Left ventricle myocardium inferior (tissue), 1 donor: ENCODE measurements around the gene SNRNP48. TPM values are rescaled to one million over a fixed set of nuclear protein-coding genes. Genes with fewer than 3 reads are reported as not detected.

Source experiments
- DNase-seq: peaks from one replicate; pipeline ENCODE4 v3.0.0-alpha.2; 2020
- H3K27ac ChIP-seq: fragments of 200-600 bp; replicated peaks from 2 replicates; pipeline ENCODE4 v1.8.0; 2021
- H3K27me3 ChIP-seq: fragments of 200-600 bp; 2 replicates; pipeline ENCODE4 v1.8.0; 2021; ENCODE audit warnings: low read depth
- H3K36me3 ChIP-seq: fragments of 200-600 bp; 2 replicates; pipeline ENCODE4 v1.8.0; 2021
- H3K4me1 ChIP-seq: fragments of 200-600 bp; 2 replicates; pipeline ENCODE4 v1.8.0; 2021
- H3K4me3 ChIP-seq: fragments of 200-600 bp; 2 replicates; pipeline ENCODE4 v1.8.0; 2021; ENCODE audit warnings: mild to moderate bottlenecking, moderate library complexity
- H3K9me3 ChIP-seq: fragments of 200-600 bp; replicated peaks from 2 replicates; pipeline ENCODE4 v1.8.0; 2021
- CTCF ChIP-seq: fragments of 200-600 bp; IDR thresholded peaks from 2 replicates; pipeline ENCODE4 v1.8.0; 2021; ENCODE audit warnings: antibody characterized with exemption, mild to moderate bottlenecking, borderline replicate concordance
- intact Hi-C: fragments of 100-400 bp; cut with micrococcal nuclease; formaldehyde crosslinking; loops from one replicate; pipeline ENCODE4 v1.11.0; 2022
- total RNA-seq: library from RNA; stranded (reverse); fragmentation: NEBNext Ultra II Directional; extraction: Animal tissue kit (Norgen Biotek cat#: 25700); gene quantifications from one replicate; pipeline ENCODE4 v1.2.1, GENCODE V29; 2021
- donor health status: DM: no; HTN: yes; CAD: no; lungs with severe emphysema.

The SNRNP48 gene
- total RNA-seq, 1 donor from 2014 or later, result 13.8 TPM

GRCh38 chr6:7629321-7629720, 39.3 kb downstream of the SNRNP48 start:
- H3K36me3 ChIP-seq, result no peaks in the 10 kb centered on the region
- H3K4me1 ChIP-seq, result no peaks in the 10 kb centered on the region
- intact Hi-C loops, result no loop called here
- no peak overlapping the region for H3K4me3 ChIP-seq
- TF ChIP-seq CTCF, result no peak
- peaks cover 9% of the 10 kb centered on the region for H3K27me3 ChIP-seq
- H3K9me3 ChIP-seq, result no peaks in the 10 kb centered on the region
- no peak overlapping the region for H3K27ac ChIP-seq
- DNase-seq, result no peak

GRCh38 chr6:7630792-7631191, 40.8 kb downstream of the SNRNP48 start:
- no peak for TF ChIP-seq CTCF
- Histone ChIP-seq H3K27ac (no peak overlapping the region), H3K36me3 (no peaks in the 10 kb centered on the region), H3K4me3 (no peak overlapping the region), H3K4me1 (no peaks in the 10 kb centered on the region), H3K27me3 (peaks cover 14% of the 10 kb centered on the region), H3K9me3 (no peaks in the 10 kb centered on the region)
- intact Hi-C loops, result no loop called here
- no peak for DNase-seq

- intact Hi-C loops, result no loop called here
- no peaks in the 10 kb centered on the region for H3K4me1 ChIP-seq
- H3K9me3 ChIP-seq, result no peaks in the 10 kb centered on the region
- H3K36me3 ChIP-seq, result no peaks in the 10 kb centered on the region
- TF ChIP-seq CTCF, result no peak
- H3K27me3 ChIP-seq, result peaks cover 10% of the 10 kb centered on the region
- DNase-seq, result no peak
- no peak overlapping the region for H3K4me3 ChIP-seq
- H3K27ac ChIP-seq, result no peak overlapping the region
Measured at GRCh38 chr6:7631466-7631865, 41.5 kb downstream of the SNRNP48 start.

- no peak overlapping the region for H3K27ac ChIP-seq
Measured at GRCh38 chr6:7632501-7633290, 42.7 kb downstream of the SNRNP48 start.

GRCh38 chr6:7633361-7633760, 43.4 kb downstream of the SNRNP48 start:
- H3K36me3 ChIP-seq, result no peaks in the 10 kb centered on the region
- no peak for DNase-seq
- no peak overlapping the region for H3K27ac ChIP-seq
- TF ChIP-seq CTCF, result no peak
- H3K4me1 ChIP-seq, result no peaks in the 10 kb centered on the region
- intact Hi-C loops, result no loop called here
- peaks cover 10% of the 10 kb centered on the region for H3K27me3 ChIP-seq
- no peaks in the 10 kb centered on the region for H3K9me3 ChIP-seq
- H3K4me3 ChIP-seq, result no peak overlapping the region

More at GRCh38 chr6:7632501-7633290, 42.7 kb downstream of the SNRNP48 start:
- DNase-seq, result no peak
- TF ChIP-seq CTCF, result no peak
- Histone ChIP-seq H3K4me3 (no peak overlapping the region), H3K27me3 (peaks cover 10% of the 10 kb centered on the region), H3K9me3 (no peaks in the 10 kb centered on the region), H3K36me3 (no peaks in the 10 kb centered on the region), H3K4me1 (no peaks in the 10 kb centered on the region)
- intact Hi-C loops, result no loop called here
